HepG2 (cell line): Measurements from ENCODE around the gene KCTD14. TPM values are rescaled to one million over a fixed set of nuclear protein-coding genes. Genes with fewer than 3 reads are reported as not detected.

ENCODE experiments used
- AHDC1 ChIP-seq: sonication (generic); formaldehyde crosslinking; IDR thresholded peaks from 2 replicates; pipeline ENCODE4 v1.5.1; 2020; ENCODE audit warnings: mild to moderate bottlenecking, missing genetic modification reagents, borderline replicate concordance
- ARNTL ChIP-seq: sonication (generic); formaldehyde crosslinking; IDR thresholded peaks from 2 replicates; pipeline ENCODE4 v1.4.0; 2020; ENCODE audit warnings: mild to moderate bottlenecking, missing genetic modification reagents
- GATAD2A ChIP-seq: IDR thresholded peaks from 2 replicates; pipeline ENCODE4 v1.6.1; 2016
- NFYB ChIP-seq: sonication (generic); formaldehyde crosslinking; IDR thresholded peaks from 2 replicates; pipeline ENCODE4 v1.4.0; 2020; ENCODE audit warnings: missing genetic modification reagents
- PAF1 ChIP-seq: IDR thresholded peaks from 2 replicates; pipeline ENCODE4 v1.6.1; 2016; ENCODE audit warnings: missing genetic modification reagents, missing compliant biosample characterization
- SMC3 ChIP-seq: IDR thresholded peaks from 2 replicates; pipeline ENCODE4 v1.6.1; 2011; ENCODE audit warnings: low read length, improper control_type of control experiment
- SNRNP70 ChIP-seq: fragments of 200-400 bp; formaldehyde crosslinking; IDR thresholded peaks from 2 replicates; pipeline ENCODE4 v1.6.1; 2017; ENCODE audit warnings: mild to moderate bottlenecking, low read depth, low read length, moderate library complexity
- SOX5 ChIP-seq: IDR thresholded peaks from 2 replicates; pipeline ENCODE4 v1.6.1; 2016; ENCODE audit warnings: borderline replicate concordance
- YEATS4 ChIP-seq: sonication (generic); formaldehyde crosslinking; IDR thresholded peaks from 2 replicates; pipeline ENCODE4 v1.4.0; 2020; ENCODE audit warnings: missing genetic modification reagents, borderline replicate concordance
- YY1 ChIP-seq: IDR thresholded peaks from 2 replicates; pipeline ENCODE4 v1.6.1; 2011; ENCODE audit warnings: low read length, low read depth, moderate library complexity, mild to moderate bottlenecking; ENCODE audit not compliant: insufficient read depth, insufficient replicate concordance
- ZBTB2 ChIP-seq: sonication (generic); formaldehyde crosslinking; IDR thresholded peaks from 2 replicates; pipeline ENCODE4 v1.8.0; 2022; ENCODE audit warnings: low read depth, missing genetic modification reagents
- ZNF136 ChIP-seq: sonication (generic); formaldehyde crosslinking; IDR thresholded peaks from 2 replicates; pipeline ENCODE4 v1.8.1; 2022; ENCODE audit warnings: low read depth, mild to moderate bottlenecking, moderate library complexity, missing genetic modification reagents
- ZNF160 ChIP-seq: sonication (generic); formaldehyde crosslinking; IDR thresholded peaks from 2 replicates; pipeline ENCODE4 v1.8.0; 2022; ENCODE audit warnings: mild to moderate bottlenecking, inconsistent platforms, missing genetic modification reagents
- ZNF484 ChIP-seq: sonication (generic); formaldehyde crosslinking; IDR thresholded peaks from 2 replicates; pipeline ENCODE4 v1.5.1; 2020; ENCODE audit warnings: mild to moderate bottlenecking, low read depth, missing genetic modification reagents, borderline replicate concordance
- ZNF598 ChIP-seq: sonication (generic); formaldehyde crosslinking; IDR thresholded peaks from 2 replicates; pipeline ENCODE4 v1.5.1; 2020; ENCODE audit warnings: mild to moderate bottlenecking, missing genetic modification reagents, borderline replicate concordance
- ZNF749 ChIP-seq: sonication (generic); formaldehyde crosslinking; IDR thresholded peaks from 2 replicates; pipeline ENCODE4 v1.8.0; 2022; ENCODE audit warnings: mild to moderate bottlenecking, missing genetic modification reagents, moderate library complexity, borderline replicate concordance
- ZNF777 ChIP-seq: sonication (generic); formaldehyde crosslinking; IDR thresholded peaks from 2 replicates; pipeline ENCODE4 v1.4.0; 2020; ENCODE audit warnings: missing genetic modification reagents
- polyA plus RNA-seq, 8 experiments: library from polyadenylated mRNA; depleted of rRNA in 3 of 8; stranded (reverse) in 7 of 8; unstranded in 1 of 8; fragments of >200 nt; fragmentation: Illumina TruSeq in 4 of 8; extraction: Trizol in 4 of 8; gene quantifications; 2 replicates each; pipeline versions ENCODE4 v1.2.1 to v1.2.3, GENCODE V29; 2011 to 2016; ENCODE audit warnings: low read depth in 4 of 8, missing spikeins in 1 of 8, mixed read lengths in 1 of 8; ENCODE audit not compliant: insufficient read depth in 1 of 8
- total RNA-seq, 5 experiments: library from RNA; depleted of rRNA; stranded (reverse); fragments of >200 nt; fragmentation: Illumina TruSeq; extraction: Trizol; gene quantifications; 2 replicates each; pipeline ENCODE4 v1.2.3, GENCODE V29; 2016; ENCODE audit warnings: low read depth in 1 of 5
- TF ChIP-seq, protein P1 (sequence below): sonication (generic); formaldehyde crosslinking; IDR thresholded peaks from 2 replicates; pipeline ENCODE4 v1.4.0; 2020; ENCODE audit warnings: missing genetic modification reagents
- TF ChIP-seq, protein P2 (sequence below): sonication (generic); formaldehyde crosslinking; IDR thresholded peaks from 2 replicates; pipeline ENCODE4 v1.5.0; 2020; ENCODE audit warnings: missing genetic modification reagents

Gene KCTD14
- total and polyA plus RNA-seq, 2 of the 13 experiments (the other 11 are each of a cell fraction or from before 2014, with no cell fraction given), result 10.3 to 15.6 TPM

- TF ChIP-seq GATAD2A (CRISPR knock-in tag), result peak; percentile 68; the same call in 1 of the 2 replicates
- TF ChIP-seq SMC3, result no peak
- no peak for TF ChIP-seq ZNF777 (CRISPR knock-in tag)
- peak; percentile 34; the same call in 1 of the 2 replicates for TF ChIP-seq YEATS4 (CRISPR knock-in tag)
- no peak for TF ChIP-seq PAF1 (CRISPR knock-in tag)
- no peak for TF ChIP-seq NFYB (CRISPR knock-in tag)
- TF ChIP-seq SOX5 (CRISPR knock-in tag), result peak; percentile 46; the same call in 1 of the 2 replicates
- TF ChIP-seq ZNF484 (CRISPR knock-in tag), result no peak
- TF ChIP-seq ARNTL (CRISPR knock-in tag), result no peak
- TF ChIP-seq ZNF136 (CRISPR knock-in tag), result no peak
- peak; percentile 48; the same call in 1 of the 2 replicates for TF ChIP-seq AHDC1 (CRISPR knock-in tag)
- no peak for TF ChIP-seq ZNF160
- no peak for TF ChIP-seq SNRNP70
- TF ChIP-seq, protein P1, sequence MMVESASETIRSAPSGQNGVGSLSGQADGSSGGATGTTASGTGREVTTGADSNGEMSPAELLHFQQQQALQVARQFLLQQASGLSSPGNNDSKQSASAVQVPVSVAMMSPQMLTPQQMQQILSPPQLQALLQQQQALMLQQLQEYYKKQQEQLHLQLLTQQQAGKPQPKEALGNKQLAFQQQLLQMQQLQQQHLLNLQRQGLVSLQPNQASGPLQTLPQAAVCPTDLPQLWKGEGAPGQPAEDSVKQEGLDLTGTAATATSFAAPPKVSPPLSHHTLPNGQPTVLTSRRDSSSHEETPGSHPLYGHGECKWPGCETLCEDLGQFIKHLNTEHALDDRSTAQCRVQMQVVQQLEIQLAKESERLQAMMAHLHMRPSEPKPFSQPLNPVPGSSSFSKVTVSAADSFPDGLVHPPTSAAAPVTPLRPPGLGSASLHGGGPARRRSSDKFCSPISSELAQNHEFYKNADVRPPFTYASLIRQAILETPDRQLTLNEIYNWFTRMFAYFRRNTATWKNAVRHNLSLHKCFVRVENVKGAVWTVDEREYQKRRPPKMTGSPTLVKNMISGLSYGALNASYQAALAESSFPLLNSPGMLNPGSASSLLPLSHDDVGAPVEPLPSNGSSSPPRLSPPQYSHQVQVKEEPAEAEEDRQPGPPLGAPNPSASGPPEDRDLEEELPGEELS, result peak; percentile 57
- TF ChIP-seq, protein P2, sequence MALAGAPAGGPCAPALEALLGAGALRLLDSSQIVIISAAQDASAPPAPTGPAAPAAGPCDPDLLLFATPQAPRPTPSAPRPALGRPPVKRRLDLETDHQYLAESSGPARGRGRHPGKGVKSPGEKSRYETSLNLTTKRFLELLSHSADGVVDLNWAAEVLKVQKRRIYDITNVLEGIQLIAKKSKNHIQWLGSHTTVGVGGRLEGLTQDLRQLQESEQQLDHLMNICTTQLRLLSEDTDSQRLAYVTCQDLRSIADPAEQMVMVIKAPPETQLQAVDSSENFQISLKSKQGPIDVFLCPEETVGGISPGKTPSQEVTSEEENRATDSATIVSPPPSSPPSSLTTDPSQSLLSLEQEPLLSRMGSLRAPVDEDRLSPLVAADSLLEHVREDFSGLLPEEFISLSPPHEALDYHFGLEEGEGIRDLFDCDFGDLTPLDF (CRISPR knock-in tag), result no peak
- no peak for TF ChIP-seq ZBTB2 (CRISPR knock-in tag)
- TF ChIP-seq ZNF749 (CRISPR knock-in tag), result no peak
- peak; percentile 48 for TF ChIP-seq YY1
- TF ChIP-seq ZNF598 (CRISPR knock-in tag), result no peak
These were observed 17.0 kb upstream of the KCTD14 start (continued) for GRCh38 chr11:78039919-78040671.
